ENCODE results near the gene GRK1. TPM values are rescaled to one million over a fixed set of nuclear protein-coding genes. Genes with fewer than 3 reads are reported as not detected.

GRK1 gene
- total RNA-seq, 1 donor from 2014 or later = 1.1 TPM

- peaks cover 2% of the 10 kb centered on the region for H3K27me3 Mint-ChIP-seq
- no peak for DNase-seq (ENCODE audit: low spot score, unreplicated experiment)
- H3K4me3 Mint-ChIP-seq (ENCODE audit: low read depth) = no peak overlapping the region
- TF ChIP-seq, protein P1, sequence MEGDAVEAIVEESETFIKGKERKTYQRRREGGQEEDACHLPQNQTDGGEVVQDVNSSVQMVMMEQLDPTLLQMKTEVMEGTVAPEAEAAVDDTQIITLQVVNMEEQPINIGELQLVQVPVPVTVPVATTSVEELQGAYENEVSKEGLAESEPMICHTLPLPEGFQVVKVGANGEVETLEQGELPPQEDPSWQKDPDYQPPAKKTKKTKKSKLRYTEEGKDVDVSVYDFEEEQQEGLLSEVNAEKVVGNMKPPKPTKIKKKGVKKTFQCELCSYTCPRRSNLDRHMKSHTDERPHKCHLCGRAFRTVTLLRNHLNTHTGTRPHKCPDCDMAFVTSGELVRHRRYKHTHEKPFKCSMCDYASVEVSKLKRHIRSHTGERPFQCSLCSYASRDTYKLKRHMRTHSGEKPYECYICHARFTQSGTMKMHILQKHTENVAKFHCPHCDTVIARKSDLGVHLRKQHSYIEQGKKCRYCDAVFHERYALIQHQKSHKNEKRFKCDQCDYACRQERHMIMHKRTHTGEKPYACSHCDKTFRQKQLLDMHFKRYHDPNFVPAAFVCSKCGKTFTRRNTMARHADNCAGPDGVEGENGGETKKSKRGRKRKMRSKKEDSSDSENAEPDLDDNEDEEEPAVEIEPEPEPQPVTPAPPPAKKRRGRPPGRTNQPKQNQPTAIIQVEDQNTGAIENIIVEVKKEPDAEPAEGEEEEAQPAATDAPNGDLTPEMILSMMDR (IDR thresholded peaks at IDR 0.05; ENCODE audit: unreplicated experiment) = no peak
- peaks cover 6% of the 10 kb centered on the region for H3K4me1 Mint-ChIP-seq (ENCODE audit: low read depth)
- no peak overlapping the region for H3K27ac Mint-ChIP-seq
- H3K36me3 Mint-ChIP-seq (ENCODE audit: insufficient read depth) = no peaks in the 10 kb centered on the region
- no peaks in the 10 kb centered on the region for H3K9me3 Mint-ChIP-seq (ENCODE audit: low read depth)
Observed at GRCh38 chr13:113739527-113740285, 72.7 kb downstream of the GRK1 start.

DNA sequence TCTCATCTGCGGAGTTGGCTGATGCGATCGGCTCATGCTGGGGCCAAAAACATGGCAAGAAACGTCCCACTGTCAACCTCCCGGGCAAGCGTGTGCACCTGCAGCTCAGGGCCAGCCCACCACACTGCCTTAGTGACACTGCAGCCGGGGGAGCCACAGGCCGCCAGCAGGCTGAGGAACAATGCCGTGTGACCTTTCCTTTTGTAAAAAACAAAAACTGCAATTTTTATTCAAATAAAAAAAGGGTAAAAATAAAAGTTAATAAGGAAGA lies 73.2 kb downstream of the GRK1 start:
- no peaks in the 10 kb centered on the region for H3K9me3 Mint-ChIP-seq (ENCODE audit: low read depth)
- H3K4me1 Mint-ChIP-seq (ENCODE audit: low read depth) = peaks cover 6% of the 10 kb centered on the region
- no peak overlapping the region for H3K27ac Mint-ChIP-seq
- peaks cover 2% of the 10 kb centered on the region for H3K27me3 Mint-ChIP-seq
- H3K4me3 Mint-ChIP-seq (ENCODE audit: low read depth) = no peak overlapping the region
- no peaks in the 10 kb centered on the region for H3K36me3 Mint-ChIP-seq (ENCODE audit: insufficient read depth)
- DNase-seq (ENCODE audit: low spot score, unreplicated experiment) = no peak
- TF ChIP-seq, protein P1 (IDR thresholded peaks at IDR 0.05; ENCODE audit: unreplicated experiment) = no peak

- no peak overlapping the region for H3K27ac Mint-ChIP-seq
- peaks cover 2% of the 10 kb centered on the region for H3K27me3 Mint-ChIP-seq
- H3K4me1 Mint-ChIP-seq (ENCODE audit: low read depth) = peaks cover 6% of the 10 kb centered on the region
- no peaks in the 10 kb centered on the region for H3K36me3 Mint-ChIP-seq (ENCODE audit: insufficient read depth)
- no peak overlapping the region for H3K4me3 Mint-ChIP-seq (ENCODE audit: low read depth)
- H3K9me3 Mint-ChIP-seq (ENCODE audit: low read depth) = no peaks in the 10 kb centered on the region
- TF ChIP-seq, protein P1 (IDR thresholded peaks at IDR 0.05; ENCODE audit: unreplicated experiment) = no peak
- no peak for DNase-seq (ENCODE audit: low spot score, unreplicated experiment)
Observed at GRCh38 chr13:113740661-113741060, 73.6 kb downstream of the GRK1 start.

- Mint-ChIP-seq H3K9me3 (ENCODE audit: low read depth) (no peaks in the 10 kb centered on the region), H3K4me1 (ENCODE audit: low read depth) (peaks cover 7% of the 10 kb centered on the region), H3K27me3 (peaks cover 2% of the 10 kb centered on the region), H3K36me3 (ENCODE audit: insufficient read depth) (no peaks in the 10 kb centered on the region), H3K4me3 (ENCODE audit: low read depth) (no peak overlapping the region), H3K27ac (no peak overlapping the region)
- TF ChIP-seq, protein P1 (IDR thresholded peaks at IDR 0.05; ENCODE audit: unreplicated experiment) = no peak
- no peak for DNase-seq (ENCODE audit: low spot score, unreplicated experiment)
Observed at GRCh38 chr13:113741191-113741668, 74.2 kb downstream of the GRK1 start.

DNA sequence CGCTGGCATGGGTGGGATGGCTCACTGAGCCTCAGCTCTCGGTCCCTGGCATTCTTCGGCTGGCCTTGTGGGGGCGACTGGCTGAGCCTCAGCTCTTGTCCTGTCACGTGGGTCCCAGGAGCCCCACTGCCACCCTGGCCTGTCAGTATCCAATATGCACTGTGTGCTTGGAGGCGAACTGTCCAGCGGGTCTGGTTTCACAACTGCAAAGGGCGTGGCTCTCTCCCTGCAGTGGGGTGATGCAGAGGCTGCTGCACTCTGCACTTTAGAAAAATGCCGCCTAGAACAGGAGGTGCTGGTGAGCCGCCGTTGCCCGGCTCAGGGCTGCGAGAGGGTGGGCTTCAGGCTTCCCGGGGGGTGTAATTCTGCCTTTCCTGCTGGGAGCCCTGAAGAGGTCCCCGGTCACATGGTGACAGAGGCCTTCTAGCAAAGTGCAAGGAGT lies 75.0 kb downstream of the GRK1 start:
- Mint-ChIP-seq H3K4me3 (ENCODE audit: low read depth) (no peak overlapping the region), H3K27me3 (peaks cover 2% of the 10 kb centered on the region), H3K4me1 (ENCODE audit: low read depth) (peaks cover 10% of the 10 kb centered on the region), H3K9me3 (ENCODE audit: low read depth) (no peaks in the 10 kb centered on the region), H3K36me3 (ENCODE audit: insufficient read depth) (no peaks in the 10 kb centered on the region), H3K27ac (no peak overlapping the region)
- no peak for DNase-seq (ENCODE audit: low spot score, unreplicated experiment)
- TF ChIP-seq, protein P1 (IDR thresholded peaks at IDR 0.05; ENCODE audit: unreplicated experiment) = peak; percentile 34

Data from progenitor cell of endocrine pancreas (in vitro differentiated cells).